K562 (cell line): ENCODE measurements around the gene CCDC169. TPM values are rescaled to one million over a fixed set of nuclear protein-coding genes. Genes with fewer than 3 reads are reported as not detected.

Experiments
- CXXC5 ChIP-seq: fragments of 250-450 bp; sonication (Bioruptor Pico); IDR thresholded peaks from 2 replicates; pipeline ENCODE4 v1.8.0; 2022; ENCODE audit warnings: inconsistent platforms, mild to moderate bottlenecking, moderate library complexity
- MAFK ChIP-seq: IDR thresholded peaks from 2 replicates; pipeline ENCODE4 v1.6.1; 2011; ENCODE audit warnings: low read length, improper control_type of control experiment
- MTA3 ChIP-seq: fragments of 450-650 bp; formaldehyde crosslinking; IDR thresholded peaks from 2 replicates; pipeline ENCODE4 v1.6.1; 2017; ENCODE audit warnings: mild to moderate bottlenecking, borderline replicate concordance
- MTF1 ChIP-seq: fragments of 250-450 bp; sonication (Bioruptor Pico); IDR thresholded peaks from 2 replicates; pipeline ENCODE4 v1.9.0; 2021; ENCODE audit warnings: moderate library complexity, mild to moderate bottlenecking, inconsistent platforms, borderline replicate concordance
- NELFE ChIP-seq: IDR thresholded peaks from 2 replicates; pipeline ENCODE4 v1.6.1; 2011; ENCODE audit warnings: mild to moderate bottlenecking; ENCODE audit not compliant: insufficient read depth, insufficient read length
- PML ChIP-seq: IDR thresholded peaks from 2 replicates; pipeline ENCODE4 v1.6.1; 2012; ENCODE audit warnings: low read length, inconsistent platforms
- SMARCA4 ChIP-seq: fragments of 450-650 bp; IDR thresholded peaks from 2 replicates; pipeline ENCODE4 v1.6.1; 2016
- TAF9B ChIP-seq: fragments of 450-650 bp; IDR thresholded peaks from 2 replicates; pipeline ENCODE4 v1.6.1; 2018; ENCODE audit warnings: mild to moderate bottlenecking; ENCODE audit not compliant: partially characterized antibody
- polyA plus RNA-seq, 8 experiments: library from polyadenylated mRNA; depleted of rRNA in 4 of 8; stranded (reverse) in 5 of 8; unstranded in 3 of 8; fragments of >200 nt; fragmentation: Nextera tagmentation in 2 of 8; fragmentation: Illumina TruSeq in 1 of 8; extraction: Ambion mirVana in 2 of 8; extraction: Trizol in 1 of 8; gene quantifications; 2 replicates each; pipeline versions ENCODE4 v1.2.1 to v1.2.3, GENCODE V29; 2011 to 2014; ENCODE audit warnings: inconsistent platforms in 1 of 8, missing spikeins in 1 of 8
- total RNA-seq, 7 experiments: library from RNA; depleted of rRNA in 6 of 7; stranded (reverse); fragments of >200 nt in 6 of 7; fragmentation: Illumina TruSeq in 2 of 7; extraction: Trizol in 2 of 7; gene quantifications; 2 replicates each; pipeline versions ENCODE4 v1.2.1 to v1.2.3, GENCODE V29; 2011 to 2021; ENCODE audit warnings: low replicate concordance in 1 of 7
- TF ChIP-seq, protein P1 (sequence below): fragments of 450-650 bp; IDR thresholded peaks from 2 replicates; pipeline ENCODE4 v1.6.1; 2016; ENCODE audit warnings: low read depth
- TF ChIP-seq, protein P2 (sequence below): sonication (generic); formaldehyde crosslinking; IDR thresholded peaks from 2 replicates; pipeline ENCODE4 v1.8.0; 2023; ENCODE audit warnings: missing genetic modification reagents, mild to moderate bottlenecking, borderline replicate concordance
- TF ChIP-seq, protein P3 (sequence below): sonication (generic); formaldehyde crosslinking; IDR thresholded peaks from 2 replicates; pipeline ENCODE4 v1.8.1; 2023; ENCODE audit warnings: mild to moderate bottlenecking, missing genetic modification reagents

The CCDC169 gene
- total and polyA plus RNA-seq, 9 of the 15 experiments (the other 6 are each of a cell fraction or from before 2014, with no cell fraction given): 6.8 to 22.0 (median 12.4) TPM

DNA sequence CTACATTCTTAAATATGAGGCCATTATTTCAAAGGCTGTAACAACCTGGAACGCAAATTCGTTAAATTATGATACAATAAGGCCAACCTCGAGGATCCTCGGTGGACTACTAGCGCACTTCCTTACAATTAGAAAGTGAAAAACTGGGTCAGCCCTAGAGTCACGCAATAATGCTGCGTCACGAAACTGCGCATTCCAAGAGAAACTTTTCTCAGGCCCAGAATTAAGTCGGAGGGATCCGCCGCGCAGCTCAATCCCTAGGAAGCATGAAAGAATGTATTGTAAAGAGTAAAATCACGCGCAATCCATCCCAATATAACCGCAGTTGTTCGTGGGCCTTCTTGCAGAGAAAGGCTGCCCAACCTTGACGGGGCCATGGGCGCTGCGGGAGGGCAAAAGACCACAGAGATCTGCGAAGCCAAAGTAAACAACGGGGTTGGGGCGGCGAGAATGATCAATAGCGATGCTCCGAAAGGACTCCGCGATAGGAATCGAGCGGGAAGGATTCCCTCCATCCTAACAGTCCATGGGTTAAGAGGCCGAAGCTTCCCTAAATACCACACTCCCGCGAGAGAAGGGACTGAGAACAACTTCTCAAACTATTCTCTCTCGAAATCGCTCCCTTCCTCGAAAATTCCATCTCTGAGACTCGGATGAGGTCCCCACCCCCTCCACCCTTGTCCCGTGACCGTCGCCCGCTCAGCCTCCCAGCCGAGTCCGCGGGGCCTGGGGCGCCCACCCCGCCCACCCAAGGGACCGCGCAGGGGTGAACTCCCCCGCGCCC lies 48.0 kb upstream of the CCDC169 start (continued):
- TF ChIP-seq, protein P1, sequence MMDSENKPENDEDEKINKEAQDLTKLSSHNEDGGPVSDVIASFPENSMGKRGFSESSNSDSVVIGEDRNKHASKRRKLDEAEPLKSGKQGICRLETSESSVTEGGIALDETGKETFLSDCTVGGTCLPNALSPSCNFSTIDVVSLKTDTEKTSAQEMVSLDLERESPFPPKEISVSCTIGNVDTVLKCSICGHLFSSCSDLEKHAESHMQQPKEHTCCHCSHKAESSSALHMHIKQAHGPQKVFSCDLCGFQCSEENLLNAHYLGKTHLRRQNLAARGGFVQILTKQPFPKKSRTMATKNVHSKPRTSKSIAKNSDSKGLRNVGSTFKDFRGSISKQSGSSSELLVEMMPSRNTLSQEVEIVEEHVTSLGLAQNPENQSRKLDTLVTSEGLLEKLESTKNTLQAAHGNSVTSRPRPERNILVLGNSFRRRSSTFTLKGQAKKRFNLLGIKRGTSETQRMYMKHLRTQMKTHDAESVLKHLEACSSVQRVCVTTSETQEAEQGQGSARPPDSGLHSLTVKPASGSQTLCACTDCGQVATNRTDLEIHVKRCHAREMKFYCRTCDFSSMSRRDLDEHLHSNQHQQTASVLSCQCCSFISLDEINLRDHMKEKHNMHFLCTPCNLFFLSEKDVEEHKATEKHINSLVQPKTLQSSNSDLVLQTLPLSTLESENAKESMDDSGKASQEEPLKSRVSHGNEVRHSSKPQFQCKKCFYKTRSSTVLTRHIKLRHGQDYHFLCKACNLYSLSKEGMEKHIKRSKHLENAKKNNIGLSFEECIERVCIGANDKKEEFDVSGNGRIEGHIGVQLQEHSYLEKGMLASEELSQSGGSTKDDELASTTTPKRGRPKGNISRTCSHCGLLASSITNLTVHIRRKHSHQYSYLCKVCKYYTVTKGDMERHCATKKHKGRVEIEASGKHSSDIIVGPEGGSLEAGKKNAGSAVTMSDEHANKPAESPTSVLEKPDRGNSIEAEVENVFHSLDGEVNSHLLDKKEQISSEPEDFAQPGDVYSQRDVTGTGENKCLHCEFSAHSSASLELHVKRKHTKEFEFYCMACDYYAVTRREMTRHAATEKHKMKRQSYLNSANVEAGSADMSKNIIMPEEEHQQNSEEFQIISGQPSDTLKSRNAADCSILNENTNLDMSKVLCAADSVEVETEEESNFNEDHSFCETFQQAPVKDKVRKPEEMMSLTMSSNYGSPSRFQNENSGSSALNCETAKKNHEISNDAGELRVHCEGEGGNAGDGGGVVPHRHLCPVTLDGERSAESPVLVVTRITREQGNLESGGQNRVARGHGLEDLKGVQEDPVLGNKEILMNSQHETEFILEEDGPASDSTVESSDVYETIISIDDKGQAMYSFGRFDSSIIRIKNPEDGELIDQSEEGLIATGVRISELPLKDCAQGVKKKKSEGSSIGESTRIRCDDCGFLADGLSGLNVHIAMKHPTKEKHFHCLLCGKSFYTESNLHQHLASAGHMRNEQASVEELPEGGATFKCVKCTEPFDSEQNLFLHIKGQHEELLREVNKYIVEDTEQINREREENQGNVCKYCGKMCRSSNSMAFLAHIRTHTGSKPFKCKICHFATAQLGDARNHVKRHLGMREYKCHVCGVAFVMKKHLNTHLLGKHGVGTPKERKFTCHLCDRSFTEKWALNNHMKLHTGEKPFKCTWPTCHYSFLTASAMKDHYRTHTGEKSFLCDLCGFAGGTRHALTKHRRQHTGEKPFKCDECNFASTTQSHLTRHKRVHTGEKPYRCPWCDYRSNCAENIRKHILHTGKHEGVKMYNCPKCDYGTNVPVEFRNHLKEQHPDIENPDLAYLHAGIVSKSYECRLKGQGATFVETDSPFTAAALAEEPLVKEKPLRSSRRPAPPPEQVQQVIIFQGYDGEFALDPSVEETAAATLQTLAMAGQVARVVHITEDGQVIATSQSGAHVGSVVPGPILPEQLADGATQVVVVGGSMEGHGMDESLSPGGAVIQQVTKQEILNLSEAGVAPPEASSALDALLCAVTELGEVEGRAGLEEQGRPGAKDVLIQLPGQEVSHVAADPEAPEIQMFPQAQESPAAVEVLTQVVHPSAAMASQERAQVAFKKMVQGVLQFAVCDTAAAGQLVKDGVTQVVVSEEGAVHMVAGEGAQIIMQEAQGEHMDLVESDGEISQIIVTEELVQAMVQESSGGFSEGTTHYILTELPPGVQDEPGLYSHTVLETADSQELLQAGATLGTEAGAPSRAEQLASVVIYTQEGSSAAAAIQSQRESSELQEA: no peak
- TF ChIP-seq, protein P2, sequence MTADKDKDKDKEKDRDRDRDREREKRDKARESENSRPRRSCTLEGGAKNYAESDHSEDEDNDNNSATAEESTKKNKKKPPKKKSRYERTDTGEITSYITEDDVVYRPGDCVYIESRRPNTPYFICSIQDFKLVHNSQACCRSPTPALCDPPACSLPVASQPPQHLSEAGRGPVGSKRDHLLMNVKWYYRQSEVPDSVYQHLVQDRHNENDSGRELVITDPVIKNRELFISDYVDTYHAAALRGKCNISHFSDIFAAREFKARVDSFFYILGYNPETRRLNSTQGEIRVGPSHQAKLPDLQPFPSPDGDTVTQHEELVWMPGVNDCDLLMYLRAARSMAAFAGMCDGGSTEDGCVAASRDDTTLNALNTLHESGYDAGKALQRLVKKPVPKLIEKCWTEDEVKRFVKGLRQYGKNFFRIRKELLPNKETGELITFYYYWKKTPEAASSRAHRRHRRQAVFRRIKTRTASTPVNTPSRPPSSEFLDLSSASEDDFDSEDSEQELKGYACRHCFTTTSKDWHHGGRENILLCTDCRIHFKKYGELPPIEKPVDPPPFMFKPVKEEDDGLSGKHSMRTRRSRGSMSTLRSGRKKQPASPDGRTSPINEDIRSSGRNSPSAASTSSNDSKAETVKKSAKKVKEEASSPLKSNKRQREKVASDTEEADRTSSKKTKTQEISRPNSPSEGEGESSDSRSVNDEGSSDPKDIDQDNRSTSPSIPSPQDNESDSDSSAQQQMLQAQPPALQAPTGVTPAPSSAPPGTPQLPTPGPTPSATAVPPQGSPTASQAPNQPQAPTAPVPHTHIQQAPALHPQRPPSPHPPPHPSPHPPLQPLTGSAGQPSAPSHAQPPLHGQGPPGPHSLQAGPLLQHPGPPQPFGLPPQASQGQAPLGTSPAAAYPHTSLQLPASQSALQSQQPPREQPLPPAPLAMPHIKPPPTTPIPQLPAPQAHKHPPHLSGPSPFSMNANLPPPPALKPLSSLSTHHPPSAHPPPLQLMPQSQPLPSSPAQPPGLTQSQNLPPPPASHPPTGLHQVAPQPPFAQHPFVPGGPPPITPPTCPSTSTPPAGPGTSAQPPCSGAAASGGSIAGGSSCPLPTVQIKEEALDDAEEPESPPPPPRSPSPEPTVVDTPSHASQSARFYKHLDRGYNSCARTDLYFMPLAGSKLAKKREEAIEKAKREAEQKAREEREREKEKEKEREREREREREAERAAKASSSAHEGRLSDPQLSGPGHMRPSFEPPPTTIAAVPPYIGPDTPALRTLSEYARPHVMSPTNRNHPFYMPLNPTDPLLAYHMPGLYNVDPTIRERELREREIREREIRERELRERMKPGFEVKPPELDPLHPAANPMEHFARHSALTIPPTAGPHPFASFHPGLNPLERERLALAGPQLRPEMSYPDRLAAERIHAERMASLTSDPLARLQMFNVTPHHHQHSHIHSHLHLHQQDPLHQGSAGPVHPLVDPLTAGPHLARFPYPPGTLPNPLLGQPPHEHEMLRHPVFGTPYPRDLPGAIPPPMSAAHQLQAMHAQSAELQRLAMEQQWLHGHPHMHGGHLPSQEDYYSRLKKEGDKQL: no peak
- TF ChIP-seq, protein P3, sequence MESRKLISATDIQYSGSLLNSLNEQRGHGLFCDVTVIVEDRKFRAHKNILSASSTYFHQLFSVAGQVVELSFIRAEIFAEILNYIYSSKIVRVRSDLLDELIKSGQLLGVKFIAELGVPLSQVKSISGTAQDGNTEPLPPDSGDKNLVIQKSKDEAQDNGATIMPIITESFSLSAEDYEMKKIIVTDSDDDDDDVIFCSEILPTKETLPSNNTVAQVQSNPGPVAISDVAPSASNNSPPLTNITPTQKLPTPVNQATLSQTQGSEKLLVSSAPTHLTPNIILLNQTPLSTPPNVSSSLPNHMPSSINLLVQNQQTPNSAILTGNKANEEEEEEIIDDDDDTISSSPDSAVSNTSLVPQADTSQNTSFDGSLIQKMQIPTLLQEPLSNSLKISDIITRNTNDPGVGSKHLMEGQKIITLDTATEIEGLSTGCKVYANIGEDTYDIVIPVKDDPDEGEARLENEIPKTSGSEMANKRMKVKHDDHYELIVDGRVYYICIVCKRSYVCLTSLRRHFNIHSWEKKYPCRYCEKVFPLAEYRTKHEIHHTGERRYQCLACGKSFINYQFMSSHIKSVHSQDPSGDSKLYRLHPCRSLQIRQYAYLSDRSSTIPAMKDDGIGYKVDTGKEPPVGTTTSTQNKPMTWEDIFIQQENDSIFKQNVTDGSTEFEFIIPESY (CRISPR knock-in tag): no peak
- TF ChIP-seq MTF1 (CRISPR knock-in tag) (no peak), MAFK (peak; percentile 74), MTA3 (peak; percentile 41; the same call in 1 of the 2 replicates), CXXC5 (CRISPR knock-in tag) (peak; percentile 44; the same call in 1 of the 2 replicates), TAF9B (peak; percentile 49), SMARCA4 (0 out of 2 replicates have a peak, but pooled peaks have one; percentile 22), NELFE (no peak), PML (0 out of 2 replicates have a peak, but pooled peaks have one; percentile 37)
